RWPE2 (cell line): Measurements from ENCODE around the gene CCDC30.
"Not testable (repeated sequence)": the region's sequence is repeated elsewhere in the genome, so short reads cannot be mapped to it uniquely, and the experiment has no call there.

ENCODE experiments used
- ATAC-seq: fragments of 200-7000 bp; cut with Tn5 transposase; 3 replicates; pipeline ENCODE4 v1.9.1; 2021; ENCODE audit warnings: low read depth
- DNase-seq: peaks from one replicate; pipeline ENCODE4 v3.0.0-alpha.2; 2020; ENCODE audit warnings: low spot score
- H3K27ac ChIP-seq: fragments of 450-650 bp; 2 replicates; pipeline ENCODE4 v1.5.1; 2017; ENCODE audit warnings: mild to moderate bottlenecking; ENCODE audit not compliant: poor library complexity, severe bottlenecking
- H3K27me3 ChIP-seq: fragments of 250-450 bp; sonication (Bioruptor Pico); 2 replicates; pipeline ENCODE4 v1.5.1; 2021; ENCODE audit warnings: mild to moderate bottlenecking, moderate library complexity; ENCODE audit not compliant: insufficient read depth, poor library complexity, severe bottlenecking
- H3K36me3 ChIP-seq: fragments of 250-450 bp; sonication (Bioruptor Pico); 2 replicates; pipeline ENCODE4 v1.5.1; 2020; ENCODE audit warnings: low read depth, mild to moderate bottlenecking, moderate library complexity
- H3K4me1 ChIP-seq: fragments of 250-450 bp; sonication (Bioruptor Pico); 2 replicates; pipeline ENCODE4 v1.5.1; 2021; ENCODE audit warnings: mild to moderate bottlenecking, moderate library complexity; ENCODE audit not compliant: insufficient read depth, poor library complexity, severe bottlenecking
- H3K4me3 ChIP-seq: fragments of 250-450 bp; sonication (Bioruptor Pico); 2 replicates; pipeline ENCODE4 v1.5.1; 2021; ENCODE audit warnings: mild to moderate bottlenecking, moderate library complexity; ENCODE audit not compliant: severe bottlenecking
- H3K9me3 ChIP-seq: fragments of 250-450 bp; sonication (Bioruptor Pico); 2 replicates; pipeline ENCODE4 v1.5.1; 2021; ENCODE audit warnings: mild to moderate bottlenecking, moderate library complexity; ENCODE audit not compliant: severe bottlenecking
- TF ChIP-seq, protein P1 (sequence below): fragments of 450-650 bp; IDR thresholded peaks from one replicate; pipeline ENCODE4 v1.5.1; 2017; ENCODE audit warnings: mild to moderate bottlenecking, moderate library complexity; ENCODE audit not compliant: poor library complexity, severe bottlenecking

The CCDC30 gene

DNA sequence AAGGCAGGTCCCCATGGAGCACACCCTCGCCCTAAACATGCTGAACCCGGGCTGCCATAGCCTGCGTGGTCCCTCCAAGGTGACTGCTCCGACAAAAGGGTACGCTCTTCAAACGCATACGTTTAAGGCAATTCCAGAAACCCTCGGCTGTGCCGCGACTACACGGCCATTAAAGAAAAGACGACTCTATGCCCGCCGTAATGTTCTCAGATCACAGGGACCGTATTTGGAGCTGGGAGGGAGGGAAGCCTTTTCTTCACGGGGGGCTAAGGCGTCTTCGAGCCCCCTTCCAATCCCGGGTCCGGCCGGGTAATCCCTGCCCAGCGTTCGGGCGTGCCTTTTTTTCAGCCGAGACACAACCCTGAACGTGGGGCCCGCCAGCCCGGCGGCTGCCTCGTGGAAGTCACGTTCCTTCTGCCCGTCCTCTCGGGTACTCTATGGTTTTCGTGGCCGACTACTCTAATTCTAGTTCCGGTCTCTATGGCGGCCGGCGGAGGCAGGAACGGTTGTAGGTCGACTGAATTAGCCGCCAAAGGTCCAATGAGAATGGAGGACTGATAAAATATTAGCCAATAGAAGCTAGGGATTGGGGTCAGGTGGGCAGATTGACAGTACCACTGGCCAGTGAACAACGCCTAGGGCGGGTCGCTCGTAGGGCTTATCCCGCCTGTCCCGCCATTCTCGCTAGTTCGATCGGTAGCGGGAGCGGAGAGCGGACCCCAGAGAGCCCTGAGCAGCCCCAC lies 218.8 kb downstream of the CCDC30 start, which contains the start of gene YBX1:
TSS of gene YBX1 (plus strand) at position 678 of the 743 bp plus-strand sequence. CDS start 148 bp downstream, outside the sequence.
- Histone ChIP-seq H3K27ac (peak within 1 kb of the TSS; percentile 81), H3K4me1 (peaks cover 28% of the 10 kb centered on the region)

GRCh38 chr1:42682484-42682738 lies 219.3 kb downstream of the CCDC30 start:
- Histone ChIP-seq H3K4me3 (peak overlapping the region; percentile 56), H3K27ac (peak overlapping the region; percentile 81), H3K4me1 (peaks cover 30% of the 10 kb centered on the region), H3K36me3 (peaks cover 44% of the 10 kb centered on the region)
- not testable (repeated sequence) for H3K27me3 ChIP-seq, DNase-seq, ATAC-seq, H3K9me3 ChIP-seq

More for the DNA sequence above, 218.8 kb downstream of the CCDC30 start, which contains the start of gene YBX1:
- no peaks in the 10 kb centered on the region for H3K9me3 ChIP-seq
- peak within 1 kb of the TSS; percentile 56 for H3K4me3 ChIP-seq
- H3K27me3 ChIP-seq: no peaks in the 10 kb centered on the region
- ATAC-seq (peak; percentile 92), DNase-seq (peak; percentile 93)
- H3K36me3 ChIP-seq: peaks cover 40% of the 10 kb centered on the region
- TF ChIP-seq, protein P1, sequence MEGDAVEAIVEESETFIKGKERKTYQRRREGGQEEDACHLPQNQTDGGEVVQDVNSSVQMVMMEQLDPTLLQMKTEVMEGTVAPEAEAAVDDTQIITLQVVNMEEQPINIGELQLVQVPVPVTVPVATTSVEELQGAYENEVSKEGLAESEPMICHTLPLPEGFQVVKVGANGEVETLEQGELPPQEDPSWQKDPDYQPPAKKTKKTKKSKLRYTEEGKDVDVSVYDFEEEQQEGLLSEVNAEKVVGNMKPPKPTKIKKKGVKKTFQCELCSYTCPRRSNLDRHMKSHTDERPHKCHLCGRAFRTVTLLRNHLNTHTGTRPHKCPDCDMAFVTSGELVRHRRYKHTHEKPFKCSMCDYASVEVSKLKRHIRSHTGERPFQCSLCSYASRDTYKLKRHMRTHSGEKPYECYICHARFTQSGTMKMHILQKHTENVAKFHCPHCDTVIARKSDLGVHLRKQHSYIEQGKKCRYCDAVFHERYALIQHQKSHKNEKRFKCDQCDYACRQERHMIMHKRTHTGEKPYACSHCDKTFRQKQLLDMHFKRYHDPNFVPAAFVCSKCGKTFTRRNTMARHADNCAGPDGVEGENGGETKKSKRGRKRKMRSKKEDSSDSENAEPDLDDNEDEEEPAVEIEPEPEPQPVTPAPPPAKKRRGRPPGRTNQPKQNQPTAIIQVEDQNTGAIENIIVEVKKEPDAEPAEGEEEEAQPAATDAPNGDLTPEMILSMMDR: no peak

DNA sequence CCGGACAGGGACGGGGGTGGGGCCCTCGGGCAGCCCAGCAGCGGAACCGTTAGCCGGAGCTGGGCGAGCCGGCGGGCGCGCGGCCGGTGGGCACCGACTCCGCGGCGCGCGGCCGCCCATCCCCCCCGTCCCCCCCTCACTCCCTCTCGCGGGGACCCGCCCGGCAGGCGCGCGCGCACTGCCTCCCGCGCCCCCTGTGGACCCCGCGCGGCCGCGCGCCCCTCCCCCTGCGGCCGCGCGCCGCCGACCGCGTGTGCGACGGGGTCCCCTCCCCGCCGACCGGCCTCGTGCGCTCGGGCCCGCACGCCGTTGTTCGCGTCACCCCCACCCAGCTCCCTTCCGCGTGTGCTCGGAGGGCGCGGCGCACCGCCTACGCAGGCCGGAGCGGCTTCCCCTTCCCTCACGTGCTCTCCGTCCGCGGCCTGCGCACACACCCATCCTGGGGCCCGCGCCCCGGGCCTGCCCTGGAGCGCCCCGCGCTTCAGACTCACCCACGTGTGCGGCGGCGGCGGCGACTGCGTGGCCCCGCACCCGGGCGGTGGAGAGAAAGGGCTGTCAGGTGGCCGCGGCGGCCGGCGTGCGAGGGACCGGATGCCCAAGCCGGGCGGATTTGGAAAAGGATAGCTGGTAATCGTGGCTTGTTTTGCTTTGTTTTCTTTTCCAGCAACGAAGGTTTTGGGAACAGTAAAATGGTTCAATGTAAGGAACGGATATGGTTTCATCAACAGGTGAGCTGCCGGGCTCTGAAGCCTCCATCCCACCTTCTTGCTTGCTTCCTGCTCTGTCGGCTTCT lies 219.8 kb downstream of the CCDC30 start:
- ATAC-seq (peak; percentile 13; the same call in 2 of the 3 replicates), DNase-seq (no peak)

GRCh38 chr1:42684139-42684538 lies 221.1 kb downstream of the CCDC30 start:
- H3K27me3 ChIP-seq: no peaks in the 10 kb centered on the region
- peaks cover 43% of the 10 kb centered on the region for H3K4me1 ChIP-seq
- H3K27ac ChIP-seq: no peak overlapping the region
- peaks cover 62% of the 10 kb centered on the region for H3K36me3 ChIP-seq
- H3K4me3 ChIP-seq: peak overlapping the region; percentile 56
- H3K9me3 ChIP-seq: no peaks in the 10 kb centered on the region
- no peak for ATAC-seq
- TF ChIP-seq, protein P1: no peak
- no peak for DNase-seq

More for the DNA sequence above, 219.8 kb downstream of the CCDC30 start:
- H3K27me3 ChIP-seq: no peaks in the 10 kb centered on the region
- H3K4me1 ChIP-seq: peaks cover 32% of the 10 kb centered on the region
- TF ChIP-seq, protein P1: no peak
- no peaks in the 10 kb centered on the region for H3K9me3 ChIP-seq
- peak overlapping the region; percentile 56 for H3K4me3 ChIP-seq
- peaks cover 50% of the 10 kb centered on the region for H3K36me3 ChIP-seq
- peak overlapping the region; percentile 81 for H3K27ac ChIP-seq

DNA sequence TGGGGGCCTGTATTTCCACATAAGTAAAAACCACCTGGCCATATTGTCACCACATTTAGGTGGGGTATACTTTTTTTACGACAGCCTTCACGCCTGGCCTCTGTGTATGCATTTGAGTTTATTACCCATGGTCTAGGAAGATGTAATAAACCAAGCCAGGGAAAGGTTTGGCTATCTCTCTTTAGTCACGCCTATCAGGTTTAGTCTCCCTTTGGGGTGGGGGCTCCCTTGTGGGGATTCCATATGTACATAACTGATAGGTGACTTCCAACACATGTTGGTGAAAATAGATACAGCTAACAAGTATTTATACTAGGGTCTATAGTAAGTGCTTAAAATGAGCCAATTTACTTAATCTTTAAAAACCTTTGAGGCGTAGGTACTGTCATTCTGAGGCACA lies 223.3 kb downstream of the CCDC30 start:
- Histone ChIP-seq H3K4me1 (peaks cover 60% of the 10 kb centered on the region), H3K27ac (no peak overlapping the region), H3K27me3 (no peaks in the 10 kb centered on the region), H3K4me3 (no peak overlapping the region), H3K36me3 (peaks cover 77% of the 10 kb centered on the region), H3K9me3 (no peaks in the 10 kb centered on the region)
- no peak for DNase-seq
- TF ChIP-seq, protein P1: no peak
- ATAC-seq: no peak
